GM23338 (cell line): Measurements from ENCODE around the gene TMEM169. TPM values are rescaled to one million over a fixed set of nuclear protein-coding genes. Genes with fewer than 3 reads are reported as not detected.

Source experiments
- ATAC-seq: fragments of 200-7000 bp; cut with Tn5 transposase; 3 replicates; pipeline ENCODE4 v1.9.1; 2020
- DNase-seq: peaks from one replicate; pipeline ENCODE4 v3.0.0-alpha.2; 2015; ENCODE audit warnings: low spot score
- H2AFZ ChIP-seq: fragments of 200-600 bp; sonication (generic); 2 replicates; pipeline ENCODE4 v1.8.0; 2016; ENCODE audit warnings: antibody characterized with exemption, mild to moderate bottlenecking, moderate library complexity
- H3F3A ChIP-seq: fragments of 200-600 bp; sonication (generic); replicated peaks from 2 replicates; pipeline ENCODE4 v1.8.0; 2017; ENCODE audit warnings: antibody characterized with exemption, mixed run types, low read depth
- H3K27ac ChIP-seq: fragments of 200-600 bp; sonication (generic); 2 replicates; pipeline ENCODE4 v1.6.1; 2016; ENCODE audit warnings: low read depth
- H3K27me3 ChIP-seq: fragments of 200-600 bp; sonication (generic); 2 replicates; pipeline ENCODE4 v1.8.0; 2016; ENCODE audit warnings: mild to moderate bottlenecking, mixed run types, moderate library complexity; ENCODE audit not compliant: insufficient read depth
- H3K36me3 ChIP-seq: fragments of 200-600 bp; sonication (generic); 2 replicates; pipeline ENCODE4 v1.8.0; 2016; ENCODE audit warnings: mild to moderate bottlenecking; ENCODE audit not compliant: insufficient read depth
- H3K4me1 ChIP-seq: fragments of 200-600 bp; sonication (generic); 2 replicates; pipeline ENCODE4 v1.8.0; 2016; ENCODE audit warnings: mild to moderate bottlenecking, moderate library complexity; ENCODE audit not compliant: insufficient read depth
- H3K4me2 ChIP-seq: fragments of 200-600 bp; sonication (generic); 2 replicates; pipeline ENCODE4 v1.7.1; 2017; ENCODE audit warnings: mixed run types
- H3K4me3 ChIP-seq: fragments of 200-600 bp; sonication (generic); 2 replicates; pipeline ENCODE4 v1.6.1; 2016; ENCODE audit warnings: mixed run types
- H3K79me2 ChIP-seq: fragments of 200-600 bp; sonication (generic); replicated peaks from 2 replicates; pipeline ENCODE4 v1.8.0; 2017; ENCODE audit warnings: mild to moderate bottlenecking; ENCODE audit not compliant: insufficient read depth
- H3K9me2 ChIP-seq: fragments of 200-600 bp; sonication (generic); 2 replicates; pipeline ENCODE4 v1.8.0; 2017; ENCODE audit not compliant: insufficient read depth
- H4K20me1 ChIP-seq: fragments of 200-600 bp; sonication (generic); replicated peaks from 2 replicates; pipeline ENCODE4 v1.8.0; 2017; ENCODE audit warnings: mild to moderate bottlenecking; ENCODE audit not compliant: insufficient read depth
- H3K27ac Mint-ChIP-seq: 2 replicates; pipeline ENCODE4 v1.8.0; 2020; ENCODE audit warnings: inconsistent platforms, mild to moderate bottlenecking, moderate library complexity, mixed read lengths
- H3K27me3 Mint-ChIP-seq: 3 replicates; pipeline ENCODE4 v1.8.0; 2022; ENCODE audit warnings: low read depth, mild to moderate bottlenecking, moderate library complexity, mixed read lengths, inconsistent platforms; ENCODE audit not compliant: insufficient read depth, poor library complexity
- H3K36me3 Mint-ChIP-seq: 3 replicates; pipeline ENCODE4 v1.8.0; 2021; ENCODE audit warnings: low read depth, mild to moderate bottlenecking, inconsistent platforms, moderate library complexity, mixed read lengths
- H3K4me1 Mint-ChIP-seq: 3 replicates; pipeline ENCODE4 v1.8.0; 2020; ENCODE audit warnings: mild to moderate bottlenecking, inconsistent platforms, mixed read lengths
- H3K4me3 Mint-ChIP-seq: 3 replicates; pipeline ENCODE4 v1.8.0; 2021; ENCODE audit warnings: moderate library complexity, mild to moderate bottlenecking, inconsistent platforms, mixed read lengths
- H3K9me3 Mint-ChIP-seq: 3 replicates; pipeline ENCODE4 v1.8.0; 2020; ENCODE audit warnings: moderate library complexity, mild to moderate bottlenecking, inconsistent platforms, mixed read lengths
- CREB1 ChIP-seq: fragments of 250-450 bp; sonication (Bioruptor Pico); IDR thresholded peaks from 2 replicates; pipeline ENCODE4 v1.5.0; 2020; ENCODE audit warnings: low read depth, mild to moderate bottlenecking, moderate library complexity
- CTCF ChIP-seq, 2 experiments: fragments of 200-600 bp in 1 of 2; sonication (generic) in 1 of 2; conservative IDR thresholded peaks; 2 replicates each; pipeline versions ENCODE4 v1.5.1 to v1.6.1; 2016 to 2017; ENCODE audit warnings: antibody characterized with exemption in 2 of 2, low read depth in 2 of 2, mild to moderate bottlenecking in 2 of 2, moderate library complexity in 1 of 2
- ETS1 ChIP-seq: IDR thresholded peaks from 2 replicates; pipeline ENCODE4 v1.6.1; 2016; ENCODE audit warnings: antibody characterized with exemption
- EZH2 ChIP-seq: fragments of 200-600 bp; sonication (generic); IDR thresholded peaks from one replicate; pipeline ENCODE4 v1.8.0; 2017; ENCODE audit warnings: antibody characterized with exemption, mild to moderate bottlenecking, low read depth; ENCODE audit not compliant: unreplicated experiment
- EZH2phosphoT487 ChIP-seq: fragments of 200-600 bp; sonication (generic); IDR thresholded peaks from one replicate; pipeline ENCODE4 v1.8.1; 2018; ENCODE audit warnings: antibody characterized with exemption; ENCODE audit not compliant: unreplicated experiment
- JUNB ChIP-seq: IDR thresholded peaks from one replicate; pipeline ENCODE4 v1.6.1; 2016; ENCODE audit warnings: antibody characterized with exemption; ENCODE audit not compliant: unreplicated experiment
- NANOG ChIP-seq: IDR thresholded peaks from 2 replicates; pipeline ENCODE4 v1.6.1; 2016; ENCODE audit warnings: antibody characterized with exemption, borderline replicate concordance
- POLR2AphosphoS5 ChIP-seq: IDR thresholded peaks from 2 replicates; pipeline ENCODE4 v1.6.1; 2016; ENCODE audit warnings: antibody characterized with exemption, low read depth
- REST ChIP-seq: IDR thresholded peaks from one replicate; pipeline ENCODE4 v1.6.1; 2018; ENCODE audit warnings: antibody characterized with exemption; ENCODE audit not compliant: unreplicated experiment
- STAT1 ChIP-seq: IDR thresholded peaks from one replicate; pipeline ENCODE4 v1.6.1; 2016; ENCODE audit warnings: antibody characterized with exemption; ENCODE audit not compliant: unreplicated experiment
- ZNF114 ChIP-seq: fragments of 250-450 bp; sonication (Bioruptor Pico); IDR thresholded peaks from 2 replicates; pipeline ENCODE4 v1.5.0; 2020; ENCODE audit warnings: mild to moderate bottlenecking, moderate library complexity
- ZNF331 ChIP-seq: fragments of 250-450 bp; sonication (Bioruptor Pico); IDR thresholded peaks from 2 replicates; pipeline ENCODE4 v1.5.0; 2020; ENCODE audit warnings: low read depth, mild to moderate bottlenecking, moderate library complexity
- polyA plus RNA-seq: library from polyadenylated mRNA; unstranded; fragments of >200 nt; fragmentation: Nextera tagmentation; extraction: Ambion mirVana; gene quantifications from 2 replicates; pipeline ENCODE4 v1.2.1, GENCODE V29; 2016
- total RNA-seq: library from RNA; depleted of rRNA; stranded (reverse); fragments of >200 nt; shearing (Covaris generic); gene quantifications from 2 replicates; pipeline ENCODE4 v1.2.3, GENCODE V29; 2014
- TF ChIP-seq, protein P1 (sequence below): fragments of 250-450 bp; sonication (Bioruptor Pico); IDR thresholded peaks from 2 replicates; pipeline ENCODE4 v1.5.0; 2020; ENCODE audit warnings: mild to moderate bottlenecking, moderate library complexity

TMEM169 gene
- total and polyA plus RNA-seq, 2 experiments from 2014 or later, result 1.4 to 3.9 TPM

DNA sequence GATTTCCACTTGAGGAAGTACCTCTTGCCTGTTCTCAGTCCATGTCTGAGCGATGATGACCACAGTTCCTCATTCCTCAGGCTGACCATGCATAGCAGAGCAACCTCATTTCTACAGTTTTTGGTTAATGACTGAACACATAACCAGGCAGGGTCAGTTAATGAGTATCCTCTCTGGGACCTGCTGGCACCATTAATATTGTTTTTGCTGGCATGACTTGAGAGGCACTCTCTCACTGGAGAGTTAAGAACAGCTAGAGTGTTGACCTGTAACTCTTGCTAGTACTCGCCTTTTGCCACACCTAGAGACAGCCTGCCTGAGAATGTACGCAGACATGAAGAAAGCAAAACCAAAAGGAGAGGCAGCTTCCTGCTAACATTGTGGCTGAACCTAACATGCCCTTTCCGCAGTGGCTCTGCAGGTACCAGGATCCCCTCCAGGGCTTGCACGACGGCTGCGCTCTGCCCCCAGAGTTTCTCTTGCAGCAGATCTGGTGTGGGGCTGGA, 24.0 kb upstream of the TMEM169 start:
- ATAC-seq, result peak; percentile 35; the same call in 1 of the 3 replicates
- 0 out of 2 replicates have a peak, but pooled peaks cover 3% of the 10 kb centered on the region for H3F3A ChIP-seq
- H3K4me3 ChIP-seq, result no peak overlapping the region
- 0 out of 2 replicates have a peak, but pooled peaks cover 3% of the 10 kb centered on the region for H3K4me1 ChIP-seq
- Mint-ChIP-seq H3K27me3 (no peaks in the 10 kb centered on the region), H3K27ac (no peak overlapping the region; the same call in 1 of the 2 replicates), H3K4me3 (no peak overlapping the region), H3K36me3 (peaks cover 13% of the 10 kb centered on the region; the same call in 2 of the 3 replicates), H3K9me3 (no peaks in the 10 kb centered on the region), H3K4me1 (peaks cover 4% of the 10 kb centered on the region; the same call in 2 of the 3 replicates)
- H4K20me1 ChIP-seq, result no peaks in the 10 kb centered on the region; the same call in 1 of the 2 replicates
- H2AFZ ChIP-seq, result no peak overlapping the region
- DNase-seq, result peak; percentile 30
- no peaks in the 10 kb centered on the region for H3K79me2 ChIP-seq
- H3K27ac ChIP-seq, result peak overlapping the region; percentile 30; the same call in 1 of the 2 replicates
- H3K9me2 ChIP-seq, result no peaks in the 10 kb centered on the region
- no peak for TF ChIP-seq NANOG
- TF ChIP-seq POLR2AphosphoS5, result no peak
- no peak for TF ChIP-seq EZH2
- no peak for TF ChIP-seq STAT1
- no peak for TF ChIP-seq JUNB
- TF ChIP-seq REST, result no peak
- TF ChIP-seq, protein P1, sequence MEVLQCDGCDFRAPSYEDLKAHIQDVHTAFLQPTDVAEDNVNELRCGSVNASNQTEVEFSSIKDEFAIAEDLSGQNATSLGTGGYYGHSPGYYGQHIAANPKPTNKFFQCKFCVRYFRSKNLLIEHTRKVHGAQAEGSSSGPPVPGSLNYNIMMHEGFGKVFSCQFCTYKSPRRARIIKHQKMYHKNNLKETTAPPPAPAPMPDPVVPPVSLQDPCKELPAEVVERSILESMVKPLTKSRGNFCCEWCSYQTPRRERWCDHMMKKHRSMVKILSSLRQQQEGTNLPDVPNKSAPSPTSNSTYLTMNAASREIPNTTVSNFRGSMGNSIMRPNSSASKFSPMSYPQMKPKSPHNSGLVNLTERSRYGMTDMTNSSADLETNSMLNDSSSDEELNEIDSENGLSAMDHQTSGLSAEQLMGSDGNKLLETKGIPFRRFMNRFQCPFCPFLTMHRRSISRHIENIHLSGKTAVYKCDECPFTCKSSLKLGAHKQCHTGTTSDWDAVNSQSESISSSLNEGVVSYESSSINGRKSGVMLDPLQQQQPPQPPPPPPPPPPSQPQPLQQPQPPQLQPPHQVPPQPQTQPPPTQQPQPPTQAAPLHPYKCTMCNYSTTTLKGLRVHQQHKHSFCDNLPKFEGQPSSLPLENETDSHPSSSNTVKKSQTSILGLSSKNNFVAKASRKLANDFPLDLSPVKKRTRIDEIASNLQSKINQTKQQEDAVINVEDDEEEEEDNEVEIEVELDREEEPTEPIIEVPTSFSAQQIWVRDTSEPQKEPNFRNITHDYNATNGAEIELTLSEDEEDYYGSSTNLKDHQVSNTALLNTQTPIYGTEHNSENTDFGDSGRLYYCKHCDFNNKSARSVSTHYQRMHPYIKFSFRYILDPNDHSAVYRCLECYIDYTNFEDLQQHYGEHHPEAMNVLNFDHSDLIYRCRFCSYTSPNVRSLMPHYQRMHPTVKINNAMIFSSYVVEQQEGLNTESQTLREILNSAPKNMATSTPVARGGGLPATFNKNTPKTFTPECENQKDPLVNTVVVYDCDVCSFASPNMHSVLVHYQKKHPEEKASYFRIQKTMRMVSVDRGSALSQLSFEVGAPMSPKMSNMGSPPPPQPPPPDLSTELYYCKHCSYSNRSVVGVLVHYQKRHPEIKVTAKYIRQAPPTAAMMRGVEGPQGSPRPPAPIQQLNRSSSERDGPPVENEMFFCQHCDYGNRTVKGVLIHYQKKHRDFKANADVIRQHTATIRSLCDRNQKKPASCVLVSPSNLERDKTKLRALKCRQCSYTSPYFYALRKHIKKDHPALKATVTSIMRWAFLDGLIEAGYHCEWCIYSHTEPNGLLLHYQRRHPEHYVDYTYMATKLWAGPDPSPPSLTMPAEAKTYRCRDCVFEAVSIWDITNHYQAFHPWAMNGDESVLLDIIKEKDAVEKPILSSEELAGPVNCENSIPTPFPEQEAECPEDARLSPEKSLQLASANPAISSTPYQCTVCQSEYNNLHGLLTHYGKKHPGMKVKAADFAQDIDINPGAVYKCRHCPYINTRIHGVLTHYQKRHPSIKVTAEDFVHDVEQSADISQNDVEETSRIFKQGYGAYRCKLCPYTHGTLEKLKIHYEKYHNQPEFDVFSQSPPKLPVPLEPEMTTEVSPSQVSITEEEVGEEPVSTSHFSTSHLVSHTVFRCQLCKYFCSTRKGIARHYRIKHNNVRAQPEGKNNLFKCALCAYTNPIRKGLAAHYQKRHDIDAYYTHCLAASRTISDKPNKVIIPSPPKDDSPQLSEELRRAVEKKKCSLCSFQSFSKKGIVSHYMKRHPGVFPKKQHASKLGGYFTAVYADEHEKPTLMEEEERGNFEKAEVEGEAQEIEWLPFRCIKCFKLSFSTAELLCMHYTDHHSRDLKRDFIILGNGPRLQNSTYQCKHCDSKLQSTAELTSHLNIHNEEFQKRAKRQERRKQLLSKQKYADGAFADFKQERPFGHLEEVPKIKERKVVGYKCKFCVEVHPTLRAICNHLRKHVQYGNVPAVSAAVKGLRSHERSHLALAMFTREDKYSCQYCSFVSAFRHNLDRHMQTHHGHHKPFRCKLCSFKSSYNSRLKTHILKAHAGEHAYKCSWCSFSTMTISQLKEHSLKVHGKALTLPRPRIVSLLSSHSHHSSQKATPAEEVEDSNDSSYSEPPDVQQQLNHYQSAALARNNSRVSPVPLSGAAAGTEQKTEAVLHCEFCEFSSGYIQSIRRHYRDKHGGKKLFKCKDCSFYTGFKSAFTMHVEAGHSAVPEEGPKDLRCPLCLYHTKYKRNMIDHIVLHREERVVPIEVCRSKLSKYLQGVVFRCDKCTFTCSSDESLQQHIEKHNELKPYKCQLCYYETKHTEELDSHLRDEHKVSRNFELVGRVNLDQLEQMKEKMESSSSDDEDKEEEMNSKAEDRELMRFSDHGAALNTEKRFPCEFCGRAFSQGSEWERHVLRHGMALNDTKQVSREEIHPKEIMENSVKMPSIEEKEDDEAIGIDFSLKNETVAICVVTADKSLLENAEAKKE (CRISPR knock-in tag), result no peak
- no peak for TF ChIP-seq CTCF (conservative IDR thresholded peaks at IDR 0.05; ENCODE audit: low read depth in 2 of 2)
- no peak for TF ChIP-seq CREB1 (CRISPR knock-in tag)
- no peak for TF ChIP-seq ZNF331 (CRISPR knock-in tag)
- no peak for TF ChIP-seq ETS1
- no peak for TF ChIP-seq ZNF114 (CRISPR knock-in tag)
- no peak for TF ChIP-seq EZH2phosphoT487
- H3K36me3 ChIP-seq, result no peaks in the 10 kb centered on the region
- no peaks in the 10 kb centered on the region for H3K27me3 ChIP-seq
- H3K4me2 ChIP-seq, result no peak overlapping the region
